SK-N-MC (cell line): ENCODE measurements around the gene ADARB2.

ENCODE experiments used
- EZH2 ChIP-seq: fragments of 200-600 bp; sonication (generic); IDR thresholded peaks from one replicate; pipeline ENCODE4 v1.6.1; 2017; ENCODE audit warnings: antibody characterized with exemption
- FOXP2 ChIP-seq: optimal IDR thresholded peaks from 2 replicates; pipeline ENCODE3; 2011; ENCODE audit warnings: mild to moderate bottlenecking, moderate library complexity; ENCODE audit not compliant: insufficient read depth; ENCODE audit errors: extremely low read length, control extremely low read depth
- POLR2AphosphoS5 ChIP-seq: IDR thresholded peaks from 2 replicates; pipeline ENCODE4 v1.6.1; 2012; ENCODE audit warnings: mild to moderate bottlenecking, low read depth, low read length, borderline replicate concordance

GRCh38 chr10:1513221-1513620, 224.1 kb downstream of the ADARB2 start:
- TF ChIP-seq POLR2AphosphoS5 (no peak), EZH2 (no peak), FOXP2 (no peak)
